Kasumi-1 (cell line): ENCODE data around the gene POLDIP2.

ENCODE experiments used
- DNase-seq, 2 experiments: peaks; one replicate each; lab custom pipeline; 2025; lab: John Stamatoyannopoulos, UW

The POLDIP2 gene

GRCh38 chr17:28335959-28336871, 21.1 kb downstream of the POLDIP2 start:
- DNase-seq = peak; percentile 21 to 31

DNA sequence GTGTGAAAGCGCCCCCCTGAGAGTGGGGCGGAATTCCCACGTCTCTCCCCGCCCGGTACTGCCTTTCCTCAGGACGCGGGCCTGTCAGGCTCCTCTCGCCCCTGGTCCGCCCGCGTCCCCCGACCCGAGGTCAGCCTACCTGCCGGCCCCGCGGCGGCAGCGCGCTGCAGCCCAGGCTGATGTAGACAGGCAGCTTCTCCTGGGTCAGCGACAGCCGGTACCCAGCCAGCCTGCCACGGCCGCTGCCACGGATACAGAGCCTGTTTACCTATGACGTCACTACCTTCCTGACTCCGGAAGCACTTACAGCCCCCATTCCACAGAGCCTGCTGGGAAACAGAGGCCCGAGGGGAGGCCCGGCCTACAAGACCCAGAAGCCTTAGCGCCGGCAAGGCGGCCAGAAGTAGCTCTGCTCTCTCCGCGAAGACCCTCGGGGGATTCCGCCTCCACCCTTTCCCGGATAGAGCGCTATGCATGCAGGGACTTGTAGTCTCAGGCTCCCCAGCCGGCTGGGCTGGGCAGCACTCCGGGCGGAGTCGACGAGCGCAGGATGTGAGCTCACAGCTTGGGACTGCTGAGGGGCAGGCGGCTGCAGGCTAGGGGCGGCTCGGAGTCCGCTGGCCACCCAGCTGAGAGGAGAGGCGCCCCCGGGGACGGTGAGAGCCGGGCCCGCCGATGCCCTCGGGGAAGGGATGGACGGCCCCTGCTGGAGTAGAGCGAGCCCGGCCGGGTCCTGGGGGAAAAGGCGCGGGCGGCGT, 21.9 kb downstream of the POLDIP2 start, which contains the start of the genes IFT20 and TNFAIP1:
IFT20 (minus strand) TSS at position 272 of the 758 bp plus-strand sequence. CDS start 3,487 bp downstream, outside the sequence.
TNFAIP1 (plus strand) TSS at position 561 of the 758 bp plus-strand sequence. CDS start 3,761 bp downstream, outside the sequence.
- DNase-seq = peak; percentile 98 to 99

DNA sequence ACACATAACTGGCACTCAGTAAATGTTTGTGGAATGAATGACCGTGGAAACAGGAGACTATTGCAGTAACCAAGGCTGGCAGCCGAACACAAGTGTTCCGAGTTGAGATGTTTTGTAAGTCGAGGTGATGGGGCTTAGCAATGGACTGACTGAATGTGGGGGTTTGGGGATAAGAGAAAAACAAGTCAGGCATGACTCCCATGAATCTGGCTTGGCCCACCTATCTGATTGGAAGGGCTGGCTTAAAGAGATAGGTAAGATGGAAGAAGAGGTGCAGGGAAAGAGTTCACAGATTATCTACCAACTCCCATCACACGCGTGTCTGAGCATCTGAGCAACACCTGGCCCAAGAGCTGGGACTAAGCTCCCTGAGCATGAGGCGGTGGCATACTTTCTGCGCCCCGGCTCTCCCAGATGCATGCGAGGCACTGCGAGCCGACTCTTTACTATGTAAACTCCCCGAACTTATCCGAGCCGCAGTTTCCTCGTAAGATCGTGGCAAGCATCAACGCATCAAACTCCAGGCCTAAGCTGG, 22.6 kb downstream of the POLDIP2 start:
- no peak for DNase-seq

GRCh38 chr17:28334171-28334570, 23.2 kb downstream of the POLDIP2 start:
- peak; percentile 17 to 59 for DNase-seq

- no peak for DNase-seq
Observed at GRCh38 chr17:28333083-28333746, 24.1 kb downstream of the POLDIP2 start.

DNA sequence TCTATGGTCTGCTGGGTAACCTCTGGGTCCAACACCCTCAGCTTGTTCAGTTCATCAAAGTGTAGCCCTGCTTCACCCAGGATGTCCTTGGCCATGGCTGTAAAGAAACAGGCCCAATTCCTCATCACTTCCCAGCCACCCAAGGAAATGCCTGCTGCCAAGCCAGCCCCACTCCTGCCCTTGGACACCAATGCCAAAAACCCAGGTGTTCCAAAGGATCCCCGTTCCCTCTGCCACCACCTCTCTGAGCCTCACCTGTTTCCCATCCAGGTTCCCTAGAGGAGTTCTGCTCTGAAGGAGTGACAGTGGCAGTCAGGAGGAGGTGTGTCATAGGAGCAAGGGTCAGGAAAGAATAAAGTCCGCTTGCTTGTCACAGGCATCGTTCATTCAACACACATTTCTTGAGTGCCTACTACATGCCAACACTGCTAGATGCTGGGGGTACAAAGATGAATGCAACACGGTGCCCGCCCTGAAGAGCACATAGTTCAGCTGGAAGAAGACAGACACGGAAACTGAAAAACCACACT, 25.4 kb downstream of the POLDIP2 start:
- DNase-seq = no peak

GRCh38 chr17:28330671-28331070, 26.7 kb downstream of the POLDIP2 start:
- no peak for DNase-seq

DNA sequence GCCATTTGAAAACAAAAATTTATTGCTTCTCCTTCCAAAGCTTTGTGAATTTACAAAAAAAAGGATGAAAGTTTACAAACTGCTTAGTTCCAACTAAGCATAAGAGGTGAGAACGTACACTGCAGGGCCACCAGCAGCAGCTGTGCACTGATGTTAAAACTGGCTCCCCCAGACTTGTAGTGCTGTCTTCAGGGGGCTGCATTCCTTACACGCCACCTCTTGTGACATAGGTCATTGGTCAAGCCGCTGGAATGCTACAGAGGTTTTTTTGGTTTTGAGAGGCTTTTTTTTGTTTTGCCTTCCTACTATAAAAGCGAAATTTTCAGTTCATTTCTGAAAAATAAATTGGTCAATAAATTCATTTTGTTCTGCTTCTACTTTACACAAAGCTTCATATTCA, 29.0 kb downstream of the POLDIP2 start:
- DNase-seq = no peak

DNA sequence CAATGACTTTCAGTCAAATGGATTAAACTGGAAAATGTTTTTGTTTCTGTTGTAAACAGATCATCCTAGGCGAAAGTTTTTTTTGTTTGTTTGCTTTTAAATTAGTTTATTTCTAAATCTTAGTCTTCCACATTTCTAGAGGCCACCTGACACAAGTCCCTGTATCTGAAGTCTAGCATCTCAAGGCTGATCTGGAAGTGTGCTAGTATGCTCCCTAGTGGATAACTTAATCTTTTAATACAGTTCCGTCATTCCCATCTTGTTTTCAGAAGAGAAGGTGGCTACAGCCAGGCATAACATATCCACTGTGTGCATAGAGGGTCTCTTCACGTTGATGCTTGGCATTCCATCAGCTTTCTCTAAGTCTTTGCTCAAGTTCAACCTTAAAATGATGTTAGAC, 29.6 kb downstream of the POLDIP2 start:
- DNase-seq = peak in 1 of 2 experiments; percentile 9

DNA sequence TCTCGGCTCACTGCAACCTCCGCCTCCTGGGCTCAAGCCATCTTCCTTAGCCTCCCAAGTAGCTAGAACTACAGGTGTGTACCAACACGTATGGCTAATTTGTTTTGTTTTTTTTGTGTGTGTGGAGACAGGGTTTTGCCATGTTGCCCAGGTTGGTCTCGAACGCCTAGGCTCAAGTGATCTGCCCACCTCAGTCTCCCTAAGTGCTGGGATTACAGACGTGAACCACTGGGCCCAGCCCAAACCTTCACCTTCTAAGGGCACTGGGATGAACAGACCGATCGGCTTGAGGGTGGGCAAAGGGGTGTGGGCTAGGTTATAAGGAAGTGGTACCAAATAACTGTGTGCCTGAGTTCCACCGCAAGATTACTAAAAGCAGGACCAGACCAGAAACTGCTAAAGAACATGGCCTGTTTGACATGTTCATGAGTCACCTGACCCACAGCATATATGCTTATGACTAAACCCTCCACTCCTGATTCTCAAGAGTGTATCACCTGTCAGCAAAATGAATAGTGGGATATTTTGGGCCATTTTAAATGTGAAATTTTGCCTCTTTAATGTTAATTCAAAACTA, 30.2 kb downstream of the POLDIP2 start:
- DNase-seq = no peak

DNA sequence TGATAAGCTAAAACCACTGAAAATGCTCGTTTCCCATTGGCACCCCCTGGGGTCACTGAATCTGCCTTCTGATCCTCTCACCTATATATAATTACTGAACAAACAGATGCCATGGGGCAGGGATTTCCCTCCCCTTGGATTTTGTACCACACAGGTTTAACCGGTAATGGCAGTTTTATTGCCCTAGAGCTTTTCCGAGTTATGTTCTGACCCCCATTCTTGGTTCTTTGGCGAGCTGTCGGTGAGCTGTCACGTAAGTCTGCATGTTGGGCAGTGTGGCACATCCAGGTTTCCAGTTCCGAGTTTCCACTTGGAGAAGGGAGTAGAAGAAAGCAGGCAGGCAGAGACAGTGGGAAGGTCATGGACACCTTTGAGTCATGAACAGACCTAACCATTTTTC, 31.2 kb downstream of the POLDIP2 start:
- no peak for DNase-seq

- DNase-seq = no peak
Observed at GRCh38 chr17:28325211-28325610, 32.1 kb downstream of the POLDIP2 start.

DNA sequence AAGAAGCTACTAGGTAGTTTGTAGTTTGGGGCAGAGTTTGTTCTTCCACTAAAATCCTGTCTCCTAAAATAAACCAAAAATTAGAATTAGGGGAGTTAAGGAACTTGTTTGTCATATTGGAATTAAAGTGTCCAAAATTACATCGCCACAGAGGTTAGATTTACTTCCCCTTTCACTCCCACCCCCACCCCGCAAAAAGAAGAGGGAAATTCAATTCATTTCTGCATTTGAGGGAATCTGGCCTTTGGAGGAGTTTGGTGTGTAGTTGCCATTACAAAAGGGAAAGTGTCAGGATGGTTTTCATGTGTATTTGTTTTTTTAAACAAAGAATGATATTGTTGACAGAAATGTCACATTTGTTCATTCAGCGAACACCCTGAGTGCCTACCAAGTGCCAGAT, 32.5 kb downstream of the POLDIP2 start:
- DNase-seq = peak; percentile 14 to 22

GRCh38 chr17:28324267-28324745, 33.0 kb downstream of the POLDIP2 start:
- DNase-seq = no peak

- DNase-seq = no peak
Observed at GRCh38 chr17:28320215-28321061, 36.9 kb downstream of the POLDIP2 start.

DNA sequence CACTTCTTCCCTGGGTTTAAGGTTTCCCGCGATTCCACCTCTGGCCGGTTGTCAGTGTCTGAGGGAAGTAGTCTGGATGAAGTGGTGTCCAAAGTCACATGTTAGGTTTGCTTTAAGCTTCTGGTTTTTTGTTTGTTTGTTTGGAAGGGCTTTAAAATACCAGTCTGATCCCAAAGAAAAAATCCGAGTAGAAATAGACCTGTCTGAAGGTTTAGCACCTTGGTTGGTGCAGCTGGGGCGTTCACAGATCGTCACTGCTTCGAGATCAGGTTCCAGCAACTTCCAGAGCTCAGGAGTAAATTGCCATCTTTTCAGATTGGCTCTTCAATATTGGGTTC, 37.8 kb downstream of the POLDIP2 start:
- peak; percentile 20 to 45 for DNase-seq

GRCh38 chr17:28318759-28319597, 38.3 kb downstream of the POLDIP2 start, which contains the start of gene TMEM97:
Gene TMEM97, plus strand, starts transcription at chr17:28319200. Its CDS starts 40 bp downstream, at chr17:28319240.
- DNase-seq = peak; percentile 98

DNA sequence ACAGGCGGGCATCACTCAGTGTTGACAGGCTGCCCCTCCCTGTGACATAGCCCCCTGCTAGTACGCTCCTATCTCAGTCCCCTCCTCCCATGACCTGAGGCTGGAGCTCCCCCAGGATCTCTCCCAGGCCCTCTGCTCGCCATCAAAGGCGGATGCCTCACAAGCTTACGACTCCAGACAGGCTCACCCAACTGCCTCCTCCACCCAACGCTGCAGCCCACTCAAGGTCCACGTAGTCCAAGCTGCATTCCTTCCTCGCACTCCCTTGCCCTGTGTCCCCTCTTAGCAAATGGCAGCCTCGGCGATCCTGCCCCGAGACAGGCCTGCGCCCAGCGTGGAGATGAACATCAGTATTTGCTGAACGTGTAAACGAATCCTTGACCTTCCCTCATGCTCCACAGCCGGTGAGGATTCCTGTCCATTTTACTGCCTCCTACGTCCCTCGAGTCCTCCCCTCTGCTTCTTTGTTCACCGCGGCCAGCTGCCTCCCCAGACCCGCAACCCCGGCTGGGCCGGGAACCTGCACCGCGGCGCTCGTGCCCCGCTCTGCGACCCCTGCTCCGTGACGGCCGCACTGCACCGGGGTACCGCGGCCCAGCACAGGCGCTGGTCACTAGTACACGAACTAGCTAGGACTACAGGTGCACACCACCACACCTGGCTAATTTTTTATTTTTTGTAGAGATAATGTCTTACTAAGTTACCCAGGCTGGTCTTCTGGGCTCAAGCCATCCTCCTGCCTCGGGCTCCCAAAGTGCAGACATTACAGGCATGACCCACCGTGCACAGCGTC, 39.2 kb downstream of the POLDIP2 start:
- DNase-seq = peak in 1 of 2 experiments; percentile 37
